Lower leg skin (tissue), 3 donors: ENCODE data around the gene EFHC1.

Source experiments
- POLR2A ChIP-seq, 2 donors: fragments of 450-650 bp; IDR thresholded peaks; one replicate each; pipeline ENCODE4 v1.6.1; 2016 to 2017; ENCODE audit warnings: antibody characterized with exemption in 2 of 2, mild to moderate bottlenecking in 1 of 2, moderate library complexity in 1 of 2
- TF ChIP-seq, protein P1 (sequence below), 3 donors: fragments of 450-650 bp; IDR thresholded peaks; one replicate each; pipeline ENCODE4 v1.5.1; 2016; ENCODE audit warnings: antibody characterized with exemption in 3 of 3, mild to moderate bottlenecking in 3 of 3, moderate library complexity in 2 of 3

- TF ChIP-seq, protein P1, sequence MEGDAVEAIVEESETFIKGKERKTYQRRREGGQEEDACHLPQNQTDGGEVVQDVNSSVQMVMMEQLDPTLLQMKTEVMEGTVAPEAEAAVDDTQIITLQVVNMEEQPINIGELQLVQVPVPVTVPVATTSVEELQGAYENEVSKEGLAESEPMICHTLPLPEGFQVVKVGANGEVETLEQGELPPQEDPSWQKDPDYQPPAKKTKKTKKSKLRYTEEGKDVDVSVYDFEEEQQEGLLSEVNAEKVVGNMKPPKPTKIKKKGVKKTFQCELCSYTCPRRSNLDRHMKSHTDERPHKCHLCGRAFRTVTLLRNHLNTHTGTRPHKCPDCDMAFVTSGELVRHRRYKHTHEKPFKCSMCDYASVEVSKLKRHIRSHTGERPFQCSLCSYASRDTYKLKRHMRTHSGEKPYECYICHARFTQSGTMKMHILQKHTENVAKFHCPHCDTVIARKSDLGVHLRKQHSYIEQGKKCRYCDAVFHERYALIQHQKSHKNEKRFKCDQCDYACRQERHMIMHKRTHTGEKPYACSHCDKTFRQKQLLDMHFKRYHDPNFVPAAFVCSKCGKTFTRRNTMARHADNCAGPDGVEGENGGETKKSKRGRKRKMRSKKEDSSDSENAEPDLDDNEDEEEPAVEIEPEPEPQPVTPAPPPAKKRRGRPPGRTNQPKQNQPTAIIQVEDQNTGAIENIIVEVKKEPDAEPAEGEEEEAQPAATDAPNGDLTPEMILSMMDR (IDR thresholded peaks at IDR 0.05): no peak
- TF ChIP-seq POLR2A (IDR thresholded peaks at IDR 0.05): no peak
These were observed 3.5 kb upstream of the EFHC1 start for GRCh38 chr6:52416629-52417151.
